Measurements from ENCODE around the gene SLC7A5. TPM values are rescaled to one million over a fixed set of nuclear protein-coding genes. Genes with fewer than 3 reads are reported as not detected.
"Not testable (repeated sequence)": the region's sequence is repeated elsewhere in the genome, so short reads cannot be mapped to it uniquely, and the experiment has no call there.

SLC7A5 gene
- total RNA-seq, 2 experiments from 2014 or later, result 73.1 to 77.1 TPM

- Mint-ChIP-seq H3K9me3 (no peaks in the 10 kb centered on the region), H3K4me1 (peaks cover 67% of the 10 kb centered on the region), H3K4me3 (peak overlapping the region; percentile 36), H3K27ac (peak overlapping the region; percentile 81), H3K27me3 (no peaks in the 10 kb centered on the region), H3K36me3 (ENCODE audit: low read depth) (peaks cover 41% of the 10 kb centered on the region)
- POLR2A ChIA-PET, result no interaction called here
- CTCF ChIA-PET, result interaction anchor here (3.3 to 13.9 kb wide), 2 partner anchors 14 to 82 kb away, joined by 20 to 249 read pairs; no protein-coding TSS in a partner anchor
- DNase-seq, result no peak
Observed at GRCh38 chr16:87864331-87864989, 4.8 kb downstream of the SLC7A5 start.

GRCh38 chr16:87863327-87863635, 6.0 kb downstream of the SLC7A5 start:
- DNase-seq, H3K27me3 Mint-ChIP-seq, POLR2A ChIA-PET, H3K4me3 Mint-ChIP-seq, H3K9me3 Mint-ChIP-seq: not testable (repeated sequence)
- H3K36me3 Mint-ChIP-seq (ENCODE audit: low read depth), result peaks cover 38% of the 10 kb centered on the region
- peak overlapping the region; percentile 33 for H3K27ac Mint-ChIP-seq
- CTCF ChIA-PET, result interaction anchor here (3.3 kb wide), 1 partner anchor 13 kb away, joined by 20 read pairs; no protein-coding TSS in a partner anchor
- peaks cover 74% of the 10 kb centered on the region for H3K4me1 Mint-ChIP-seq

- POLR2A ChIA-PET, H3K4me3 Mint-ChIP-seq, DNase-seq, H3K9me3 Mint-ChIP-seq, H3K27me3 Mint-ChIP-seq: not testable (repeated sequence)
- H3K36me3 Mint-ChIP-seq (ENCODE audit: low read depth), result peaks cover 36% of the 10 kb centered on the region
- CTCF ChIA-PET, result interaction anchor here (4.4 kb wide), 1 partner anchor 13 kb away, joined by 20 read pairs; no protein-coding TSS in a partner anchor
- H3K27ac Mint-ChIP-seq, result peak overlapping the region; percentile 50
- H3K4me1 Mint-ChIP-seq, result peaks cover 77% of the 10 kb centered on the region
Observed at GRCh38 chr16:87862597-87863326, 6.5 kb downstream of the SLC7A5 start.

GRCh38 chr16:87861300-87862099, 7.8 kb downstream of the SLC7A5 start:
- peaks cover 77% of the 10 kb centered on the region for H3K4me1 Mint-ChIP-seq
- peak overlapping the region; percentile 38 for H3K27ac Mint-ChIP-seq
- H3K9me3 Mint-ChIP-seq, H3K4me3 Mint-ChIP-seq, H3K27me3 Mint-ChIP-seq, POLR2A ChIA-PET, DNase-seq: not testable (repeated sequence)
- H3K36me3 Mint-ChIP-seq (ENCODE audit: low read depth), result peaks cover 27% of the 10 kb centered on the region
- CTCF ChIA-PET, result interaction anchor here (4.4 kb wide), 1 partner anchor 12 kb away, joined by 20 read pairs; no protein-coding TSS in a partner anchor

DNA sequence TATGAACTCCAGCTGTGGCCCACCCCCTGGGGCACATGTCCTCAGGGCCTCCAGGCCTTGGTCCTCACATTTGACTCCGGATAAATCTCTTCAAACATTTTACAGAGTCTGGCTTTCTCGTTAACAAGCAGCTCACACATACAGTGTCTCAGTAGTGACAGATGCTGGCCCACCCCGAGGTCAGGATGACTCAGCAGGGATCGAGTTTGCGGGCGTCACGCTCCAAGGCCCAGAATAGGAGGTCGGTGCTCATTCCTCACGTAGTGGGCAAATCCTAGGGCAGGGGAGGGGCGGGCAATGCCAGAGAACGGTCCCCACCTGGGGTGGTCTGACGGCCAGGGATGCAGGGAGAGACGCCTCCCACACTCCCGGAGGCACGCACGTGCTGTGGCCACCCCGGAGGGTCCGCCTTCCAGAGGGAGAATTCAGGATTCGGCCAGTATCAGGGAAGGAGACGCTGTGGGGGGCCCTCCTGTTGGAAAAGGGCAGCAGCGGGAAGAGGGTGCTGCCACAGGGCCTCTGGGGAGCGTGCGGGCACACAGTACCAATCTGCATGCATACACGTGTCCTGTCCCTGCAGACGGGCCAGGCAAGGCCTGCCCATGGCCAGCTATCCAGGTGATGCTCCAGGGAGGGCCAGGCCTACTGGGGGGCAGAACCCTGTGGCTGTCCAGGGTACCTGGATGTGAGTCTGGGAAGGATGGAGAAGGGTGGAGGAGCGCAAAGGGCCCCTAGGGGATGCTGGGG, 8.6 kb downstream of the SLC7A5 start:
- Mint-ChIP-seq H3K36me3 (ENCODE audit: low read depth) (peaks cover 21% of the 10 kb centered on the region), H3K27me3 (no peaks in the 10 kb centered on the region), H3K27ac (peak overlapping the region; percentile 83), H3K9me3 (no peaks in the 10 kb centered on the region), H3K4me3 (peak overlapping the region; percentile 16), H3K4me1 (peaks cover 78% of the 10 kb centered on the region)
- ChIA-PET POLR2A (no interaction called here), CTCF (interaction anchor here (1.2 to 4.4 kb wide), 4 partner anchors 8 to 82 kb away, joined by 3 to 20 read pairs (median 8); no protein-coding TSS in a partner anchor)
- no peak for DNase-seq

- Mint-ChIP-seq H3K4me1 (peaks cover 82% of the 10 kb centered on the region), H3K36me3 (ENCODE audit: low read depth) (peaks cover 18% of the 10 kb centered on the region), H3K27ac (peak overlapping the region; percentile 66)
- H3K4me3 Mint-ChIP-seq, H3K9me3 Mint-ChIP-seq, H3K27me3 Mint-ChIP-seq, POLR2A ChIA-PET, DNase-seq: not testable (repeated sequence)
- CTCF ChIA-PET, result interaction anchor here (1.2 to 4.4 kb wide), 4 partner anchors 8 to 79 kb away, joined by 3 to 20 read pairs (median 8); no protein-coding TSS in a partner anchor
Observed at GRCh38 chr16:87858151-87858993, 10.9 kb downstream of the SLC7A5 start.

DNA sequence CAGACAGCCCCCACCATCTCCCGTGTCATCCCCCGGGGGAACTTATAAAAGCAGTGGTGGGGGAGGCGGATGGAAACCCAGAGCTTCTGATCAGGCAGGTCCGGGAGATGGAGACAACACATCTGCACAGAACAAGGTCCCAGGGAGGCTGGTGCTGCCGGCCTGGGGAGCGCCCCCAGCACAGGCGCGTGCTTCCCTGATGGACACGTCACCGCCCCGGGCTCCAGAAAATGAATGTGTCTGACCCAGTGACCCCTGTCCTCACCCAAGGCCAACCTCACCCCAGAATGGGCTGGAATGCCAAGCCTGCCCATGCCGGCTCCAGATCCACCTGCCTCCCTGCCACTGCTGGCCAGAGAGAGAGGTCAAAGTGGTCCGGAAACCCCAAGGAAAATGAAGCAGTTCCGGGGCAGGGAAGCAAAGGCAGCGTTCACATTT, 12.5 kb downstream of the SLC7A5 start:
- Mint-ChIP-seq H3K4me3 (peak overlapping the region; percentile 59), H3K9me3 (no peaks in the 10 kb centered on the region), H3K36me3 (ENCODE audit: low read depth) (peaks cover 21% of the 10 kb centered on the region), H3K27me3 (no peaks in the 10 kb centered on the region), H3K4me1 (peaks cover 85% of the 10 kb centered on the region), H3K27ac (peak overlapping the region; percentile 94)
- no peak for DNase-seq
- ChIA-PET POLR2A (no interaction called here), CTCF (interaction anchor here (0.9 to 1.8 kb wide), 6 partner anchors 9 to 462 kb away, joined by 3 to 10 read pairs (median 4); partner anchors contain the start of gene SLC7A5)

DNA sequence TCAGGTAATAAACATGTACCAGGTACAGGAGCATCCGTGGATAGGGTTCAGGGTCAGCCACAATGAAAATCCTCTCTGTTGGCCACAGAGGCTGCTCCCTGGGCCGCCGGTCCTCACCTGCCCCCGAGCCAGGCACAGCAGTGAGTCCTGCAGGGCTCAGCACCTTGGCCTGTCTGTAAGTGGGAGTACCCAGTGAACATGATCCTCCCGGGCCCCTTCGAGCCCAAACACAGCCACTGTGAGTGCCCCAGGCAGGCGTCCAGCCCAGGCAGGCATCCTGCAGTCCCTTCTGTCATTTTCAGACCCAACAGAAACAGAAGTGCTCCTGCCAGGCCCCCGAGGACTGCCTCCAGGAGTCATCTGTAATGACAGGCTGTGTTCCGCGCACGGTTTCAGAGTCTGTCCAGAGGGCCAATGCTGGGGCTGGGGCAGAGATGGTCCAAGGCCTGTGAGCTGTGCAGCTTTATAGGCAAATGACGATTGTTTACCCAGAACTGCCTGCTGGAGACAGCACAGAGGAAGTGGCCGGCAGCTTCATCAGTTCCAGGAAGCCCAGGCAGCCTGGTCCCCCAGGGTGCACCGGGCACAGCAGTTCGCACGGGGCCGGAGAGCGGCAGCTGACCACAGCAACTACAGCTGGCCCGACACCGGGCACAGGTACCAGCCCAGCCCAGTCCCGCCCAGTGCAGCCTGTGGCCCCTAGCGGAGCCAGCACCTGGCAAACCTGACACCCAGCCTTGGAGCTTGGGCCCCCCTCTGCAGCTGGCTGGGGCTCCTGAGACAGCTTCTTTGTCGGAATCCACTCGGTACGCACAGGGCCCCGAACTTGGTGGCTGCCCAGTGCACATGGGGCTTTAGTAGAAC, 13.2 kb downstream of the SLC7A5 start:
- ChIA-PET POLR2A (no interaction called here), CTCF (interaction anchor here (0.9 to 1.8 kb wide), 4 partner anchors 10 to 462 kb away, joined by 3 to 10 read pairs (median 7); no protein-coding TSS in a partner anchor)
- H3K4me3 Mint-ChIP-seq, result peak overlapping the region; percentile 59
- DNase-seq, result peak; percentile 45
- H3K27me3 Mint-ChIP-seq, result no peaks in the 10 kb centered on the region
- H3K9me3 Mint-ChIP-seq, result no peaks in the 10 kb centered on the region
- peaks cover 24% of the 10 kb centered on the region for H3K36me3 Mint-ChIP-seq (ENCODE audit: low read depth)
- H3K27ac Mint-ChIP-seq, result peak overlapping the region; percentile 94
- peaks cover 80% of the 10 kb centered on the region for H3K4me1 Mint-ChIP-seq

DNA sequence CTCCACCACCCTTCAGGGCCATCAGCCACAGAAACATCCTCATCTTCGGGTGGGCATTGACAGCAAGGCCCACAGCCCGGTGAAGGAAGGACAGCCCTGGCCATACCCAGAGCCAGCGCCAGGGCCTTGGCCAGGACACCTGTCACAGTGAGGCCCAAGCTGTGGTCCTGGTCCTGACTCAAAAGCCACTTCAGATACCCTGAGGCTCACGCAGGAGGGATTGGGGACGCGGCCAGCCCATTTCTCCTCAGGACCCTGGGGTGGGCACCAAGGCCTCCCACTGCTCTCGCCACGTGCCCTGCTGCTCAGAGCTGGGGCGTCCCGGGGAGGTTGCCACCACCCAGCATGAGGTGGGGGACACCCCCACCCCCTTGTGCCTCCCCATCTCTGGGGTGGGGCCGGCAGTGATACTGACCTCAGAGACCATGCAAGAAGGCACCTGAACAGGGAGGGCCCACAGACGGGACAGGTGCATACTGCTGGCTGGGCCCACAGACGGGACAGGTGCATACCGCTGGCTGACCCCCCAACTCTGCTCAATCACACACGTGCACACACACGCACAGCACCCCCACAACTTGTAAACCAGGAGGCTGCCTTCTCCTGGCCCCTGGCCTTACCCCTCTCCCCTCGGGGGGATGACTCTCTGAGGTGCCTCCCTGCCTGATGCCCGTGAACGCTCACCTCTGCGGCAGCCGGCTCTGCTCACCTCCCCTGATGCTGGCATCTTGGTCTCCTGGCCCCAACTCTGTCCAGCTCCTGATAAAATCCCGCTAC, 14.2 kb downstream of the SLC7A5 start:
- no peak for DNase-seq
- Mint-ChIP-seq H3K9me3 (no peaks in the 10 kb centered on the region), H3K4me1 (peaks cover 77% of the 10 kb centered on the region), H3K4me3 (peak overlapping the region; percentile 43), H3K27me3 (no peaks in the 10 kb centered on the region), H3K36me3 (ENCODE audit: low read depth) (peaks cover 24% of the 10 kb centered on the region), H3K27ac (peak overlapping the region; percentile 94)
- CTCF ChIA-PET, result interaction anchor here (1.1 to 1.4 kb wide), 3 partner anchors 11 to 76 kb away, joined by 3 to 5 read pairs (median 4); no protein-coding TSS in a partner anchor
- POLR2A ChIA-PET, result no interaction called here
